CMK (cell line): Measurements from ENCODE around the gene EIPR1.
A peak's percentile ranks its signal among the peaks of the same experiment; 100 is the strongest.

Experiments
- DNase-seq: peaks from one replicate; pipeline ENCODE4 v3.0.0-alpha.2; 2010; ENCODE audit warnings: low read depth

The EIPR1 gene

DNA sequence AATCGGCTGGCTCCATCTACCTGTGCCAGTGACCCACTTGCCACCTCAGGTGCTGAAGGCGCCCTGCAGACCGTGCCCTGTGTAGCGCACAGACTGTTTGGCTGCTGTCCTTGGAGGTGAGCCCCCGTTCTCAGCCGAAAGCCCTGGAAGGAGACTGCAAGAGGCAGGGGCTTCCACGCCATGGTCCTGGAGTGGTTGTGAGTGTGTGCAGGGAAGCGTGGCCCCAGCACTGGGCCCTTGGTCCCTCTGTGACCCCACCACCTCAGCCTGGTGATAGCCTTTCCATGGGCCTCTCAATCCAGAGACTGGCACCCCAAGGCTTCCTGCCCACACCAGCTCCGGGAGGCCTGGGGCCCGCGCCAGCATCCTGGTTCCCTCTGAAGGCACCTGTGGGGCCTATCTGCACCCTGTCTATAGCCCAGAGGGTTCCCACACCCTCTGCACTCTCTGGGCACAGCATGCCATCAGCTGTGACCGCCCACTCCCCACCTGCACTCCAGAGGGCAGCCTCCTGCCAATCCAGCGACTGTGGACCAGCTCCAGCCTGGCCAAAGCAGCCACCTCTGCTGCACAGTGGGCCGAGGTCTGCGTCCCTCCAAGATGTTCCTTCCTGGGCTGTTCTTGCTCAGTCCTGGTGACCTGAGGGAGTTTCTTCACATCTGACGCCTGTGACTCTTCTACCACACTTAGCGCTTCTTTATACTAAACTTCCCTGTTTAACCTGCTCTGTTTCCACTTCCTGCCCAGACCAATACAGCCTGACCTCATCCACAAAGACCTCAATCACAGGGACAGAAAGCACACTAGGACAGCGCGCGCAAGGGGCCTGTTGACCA, 109.5 kb downstream of the EIPR1 start:
- DNase-seq, result no peak

DNA sequence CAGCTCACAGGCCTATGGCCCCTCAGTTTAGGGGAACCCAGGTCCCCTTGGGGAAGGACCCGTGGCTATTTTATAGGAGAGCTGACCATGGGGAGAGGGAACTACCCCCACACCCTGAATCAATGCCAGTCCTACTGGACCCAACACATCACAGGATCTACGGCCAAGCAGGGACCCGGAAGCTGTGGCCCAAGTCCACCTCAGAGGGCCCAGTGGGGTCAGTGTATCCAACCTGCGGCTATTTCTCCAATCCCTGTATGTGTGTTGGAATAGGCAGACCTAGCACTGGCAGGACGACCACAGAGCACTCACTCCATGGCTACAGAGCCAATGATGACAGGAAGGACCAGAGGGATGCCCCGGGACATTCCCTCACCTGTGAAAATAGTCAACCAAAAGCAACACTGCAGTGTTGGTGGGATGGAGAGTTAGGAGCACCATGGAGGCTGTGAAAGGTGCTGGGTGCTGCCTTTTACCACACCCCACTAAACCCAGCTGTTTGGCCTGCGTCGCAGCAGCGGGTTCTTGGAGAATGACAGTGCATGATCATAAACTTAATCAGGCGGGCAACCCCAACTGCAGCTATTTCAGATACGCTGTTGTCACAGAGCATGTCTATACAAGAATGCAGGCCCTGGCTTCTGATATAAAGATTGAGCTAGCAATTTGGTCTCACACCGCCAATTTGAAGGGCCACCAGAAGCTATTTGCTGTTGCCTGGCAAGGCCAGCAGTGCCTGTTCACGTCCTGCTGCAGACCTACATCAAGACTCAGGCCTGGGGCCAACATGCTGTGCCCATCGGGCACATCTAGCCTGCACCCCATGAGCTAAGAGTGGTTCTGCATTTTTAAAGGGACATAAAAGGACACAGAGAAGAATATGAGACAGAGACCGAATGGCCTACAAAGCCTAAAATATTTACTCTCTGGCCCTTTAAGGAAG, 110.4 kb downstream of the EIPR1 start:
- no peak for DNase-seq

DNA sequence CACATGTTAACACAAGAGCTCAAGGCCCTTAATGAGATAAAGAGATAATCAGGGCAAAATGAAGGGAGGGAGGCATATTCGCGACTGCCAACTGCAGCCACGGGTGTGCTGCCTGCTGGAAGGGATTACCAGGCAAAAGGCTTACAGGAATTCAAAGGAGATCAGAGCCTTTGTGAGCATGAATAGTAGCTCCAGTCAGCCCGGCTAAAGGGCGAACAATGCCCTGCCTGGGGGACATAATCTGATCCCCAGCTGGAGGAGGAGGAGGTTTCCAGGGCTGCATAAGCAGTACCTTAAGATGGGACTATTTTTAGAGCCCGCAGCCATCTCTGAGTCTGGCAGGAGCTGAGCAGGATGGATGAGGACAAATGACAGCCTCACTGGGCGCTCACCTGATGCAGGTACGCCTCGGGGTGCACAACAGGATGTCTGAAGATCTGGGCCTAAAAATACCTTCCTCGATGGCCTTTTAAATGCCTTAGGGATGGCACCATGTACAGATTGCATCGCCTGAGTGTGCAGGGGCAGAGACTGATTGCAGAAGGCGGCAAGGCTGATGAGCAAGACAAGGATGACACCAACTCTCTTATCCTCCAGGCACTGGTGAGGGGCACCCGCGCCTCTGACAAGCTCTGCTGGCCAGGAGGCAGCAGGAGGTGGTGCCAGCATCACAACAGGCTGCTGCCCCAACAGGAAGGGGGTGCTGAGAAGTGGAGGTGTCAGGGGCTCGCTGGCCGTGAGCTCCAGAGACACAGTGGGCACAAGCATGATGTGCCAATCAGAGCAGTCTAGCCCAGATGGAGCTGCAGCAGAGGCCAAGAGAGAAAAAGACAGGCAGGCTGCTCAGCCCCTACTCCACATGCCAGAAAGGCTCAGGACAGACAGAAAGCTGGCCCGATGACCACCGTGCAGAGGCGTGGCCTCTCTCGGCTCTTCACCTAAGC, 111.4 kb downstream of the EIPR1 start:
- DNase-seq, result no peak

DNA sequence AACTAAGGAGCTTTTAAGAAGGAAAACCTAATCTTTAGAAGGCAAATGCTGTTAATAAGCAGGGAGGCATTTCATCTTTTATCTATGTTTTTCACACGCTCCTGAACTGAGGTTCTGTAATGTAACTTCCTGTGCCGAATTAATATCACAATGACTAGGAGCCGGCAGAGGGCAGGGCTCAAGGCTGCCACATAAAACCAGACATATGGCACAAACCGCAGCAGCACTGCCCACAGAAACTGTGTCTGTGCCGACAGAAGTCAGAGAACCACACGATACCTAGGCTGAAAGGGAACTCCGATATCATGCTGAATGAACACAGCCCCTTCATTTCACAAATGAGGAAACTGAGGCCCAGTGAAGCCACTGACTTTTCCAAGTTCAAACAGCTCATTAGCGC, 112.1 kb downstream of the EIPR1 start:
- no peak for DNase-seq

DNA sequence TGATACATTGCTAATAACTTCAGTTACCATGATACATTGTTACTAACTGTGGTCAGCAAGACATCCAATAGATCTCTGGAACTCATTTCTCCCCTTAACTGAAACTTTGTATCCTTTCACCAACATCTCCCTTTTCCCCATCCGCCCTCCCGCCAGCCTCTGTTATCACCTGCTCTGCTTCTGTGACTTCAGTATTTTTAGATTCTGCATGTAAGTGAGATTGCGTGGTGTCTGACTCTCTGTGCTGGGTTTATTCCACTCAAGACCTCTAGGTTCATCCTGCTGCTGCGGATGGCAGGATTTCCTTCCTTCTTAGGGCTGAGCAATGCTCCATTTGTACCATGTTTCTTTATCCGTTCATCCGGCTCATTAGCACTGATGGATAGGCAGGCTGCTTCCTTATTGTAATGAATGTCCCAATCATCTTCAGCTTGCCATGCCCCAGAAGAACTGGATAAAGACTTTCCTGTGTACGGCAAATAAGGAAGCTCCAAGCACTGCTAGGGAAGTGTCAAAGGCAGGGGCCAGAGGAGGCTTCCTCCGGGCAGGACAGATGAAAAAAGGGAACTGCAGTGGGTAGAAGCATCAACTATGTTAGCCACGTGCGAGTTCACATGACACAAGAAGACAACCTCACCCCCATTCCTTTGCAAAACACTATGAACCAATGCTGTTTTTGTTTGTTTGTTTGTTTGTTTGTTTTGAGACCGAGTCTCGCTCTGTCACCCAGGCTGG, 113.4 kb downstream of the EIPR1 start:
- peak; percentile 5 for DNase-seq

DNA sequence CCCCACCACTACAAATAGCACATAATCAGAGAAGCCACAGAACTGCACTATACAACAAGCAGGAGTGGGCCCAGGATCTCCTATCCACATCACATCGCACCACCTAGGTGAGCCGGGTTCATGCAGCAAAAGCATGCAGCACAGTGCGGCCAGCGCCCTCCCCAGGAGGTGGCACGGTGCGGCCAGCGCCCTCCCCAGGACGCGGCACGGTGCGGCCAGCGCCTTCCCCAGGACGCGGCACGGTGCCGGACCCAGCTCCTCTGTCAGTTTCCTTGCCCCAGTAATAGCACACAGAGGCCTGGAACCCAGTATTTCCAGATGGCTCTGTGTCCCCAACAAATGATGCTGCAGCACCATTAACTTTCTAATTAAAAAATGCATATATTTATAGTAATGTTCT, 114.1 kb downstream of the EIPR1 start:
- no peak for DNase-seq

DNA sequence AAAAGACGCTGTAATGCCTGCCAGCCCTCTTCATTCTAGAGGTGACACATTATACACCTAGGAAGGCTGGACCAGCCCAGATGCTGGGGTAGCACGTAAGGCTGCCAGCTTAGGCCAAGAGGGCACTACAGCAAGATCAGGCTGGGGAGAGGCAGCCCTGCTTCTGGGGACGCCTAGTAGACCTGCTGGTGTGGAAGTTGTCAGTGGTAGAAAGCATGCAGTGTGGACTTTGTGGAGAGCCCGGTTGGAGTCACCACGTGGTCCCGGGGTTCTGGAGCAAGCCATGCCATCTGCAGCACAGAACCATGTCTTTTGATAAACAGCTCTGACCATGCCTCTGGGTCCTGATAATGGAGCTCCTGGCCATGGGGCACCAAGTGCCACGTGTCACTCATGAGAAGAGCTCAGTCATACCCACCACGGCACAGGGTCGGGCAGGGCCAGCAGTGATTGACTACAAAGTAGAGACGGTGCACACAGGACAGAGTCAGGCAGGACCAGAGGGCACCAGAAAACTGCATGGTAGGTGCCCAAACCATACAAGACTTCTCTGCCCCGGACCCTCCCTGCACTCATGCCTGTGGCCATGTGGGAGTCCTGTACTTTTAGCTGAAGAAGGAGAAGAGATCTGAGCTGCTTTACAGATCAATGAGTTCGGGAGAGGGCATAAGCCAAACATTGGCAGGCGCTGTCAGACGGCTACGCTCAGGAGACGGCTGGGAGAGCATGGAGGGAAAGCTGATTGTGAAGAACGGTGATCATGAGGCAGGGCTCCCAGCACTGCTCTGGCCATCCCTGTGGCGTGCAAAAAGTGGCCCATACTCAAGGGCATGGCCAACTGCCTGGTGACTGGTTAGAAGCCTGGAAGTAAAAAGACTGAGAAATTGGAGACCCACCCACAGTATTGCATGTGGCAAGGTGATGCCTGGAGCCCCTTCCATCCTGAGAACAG, 114.9 kb downstream of the EIPR1 start:
- DNase-seq, result no peak

DNA sequence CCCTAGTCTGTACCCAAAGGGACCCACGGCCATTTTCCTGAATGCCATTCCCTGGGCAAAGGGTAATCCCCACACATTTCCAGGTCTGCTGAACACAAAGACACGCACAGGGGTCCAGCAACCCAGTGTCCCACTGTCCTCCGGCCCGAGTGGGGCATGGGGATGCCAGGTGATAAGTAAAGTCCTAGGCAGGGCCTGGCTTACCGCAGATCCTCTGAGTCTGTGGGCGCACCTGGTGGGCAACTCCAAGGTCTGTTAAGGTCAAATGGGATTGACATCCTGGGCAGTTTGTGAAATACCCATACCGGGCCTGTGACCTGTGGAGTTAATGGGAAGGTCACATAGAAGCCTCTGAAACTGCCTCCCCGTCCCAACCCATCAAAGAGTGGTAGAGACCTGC, 116.1 kb downstream of the EIPR1 start:
- DNase-seq, result no peak

DNA sequence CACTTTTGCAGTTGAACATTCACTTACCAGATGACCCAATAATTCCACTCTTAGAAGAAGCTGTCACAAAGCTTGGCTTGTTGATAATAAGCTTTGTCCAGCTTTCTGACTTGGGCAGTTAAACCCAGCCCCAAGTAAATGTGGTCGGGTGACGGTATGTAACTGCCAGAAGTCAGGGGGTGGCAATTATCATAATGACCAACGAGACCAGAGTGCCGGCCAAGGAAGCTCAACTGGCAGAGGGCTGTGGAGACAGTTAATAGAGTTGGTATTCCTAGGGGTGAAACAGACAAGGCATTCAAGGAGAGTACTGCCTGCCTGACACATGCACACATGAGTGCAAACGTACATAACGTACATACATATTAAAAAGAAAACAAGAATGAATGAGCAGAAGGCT, 116.7 kb downstream of the EIPR1 start:
- no peak for DNase-seq

DNA sequence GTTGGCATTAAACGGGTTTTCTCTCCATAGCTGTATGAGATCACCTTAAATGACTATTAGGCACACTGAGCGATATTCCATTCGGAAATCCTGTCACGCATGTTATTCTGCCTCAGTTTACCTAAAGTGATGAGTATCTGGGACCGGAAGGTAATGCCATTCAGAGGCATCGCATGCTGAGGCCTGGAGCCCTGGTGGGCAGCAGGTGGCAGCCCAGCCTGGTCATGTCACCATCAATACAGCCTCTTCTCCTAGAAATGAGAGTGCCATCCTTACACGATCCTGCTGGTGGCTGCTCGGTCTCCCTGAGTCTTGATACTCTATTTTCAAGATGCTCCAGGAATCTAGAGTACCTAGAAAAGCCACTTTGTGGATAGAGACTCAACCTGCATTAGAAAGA, 119.8 kb downstream of the EIPR1 start:
- no peak for DNase-seq

DNA sequence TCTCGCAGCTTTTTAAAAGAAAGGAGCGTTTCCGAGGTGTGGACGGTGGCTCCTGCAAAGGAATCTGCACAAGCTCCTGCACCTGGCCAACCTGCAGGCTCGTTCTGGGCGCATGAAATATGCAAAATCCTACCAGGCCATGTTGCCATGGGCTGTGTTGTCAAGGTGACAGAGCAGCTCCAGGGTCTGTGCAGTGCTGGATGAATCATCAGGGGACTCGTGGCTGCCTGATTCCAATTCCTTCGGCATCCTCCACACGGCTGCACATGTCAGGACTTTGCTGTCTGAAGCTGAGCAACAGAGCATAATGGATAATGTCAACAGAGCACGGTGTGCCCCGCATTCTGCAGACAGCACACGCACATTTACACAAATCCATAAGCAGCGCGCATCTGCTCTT, 120.5 kb downstream of the EIPR1 start:
- no peak for DNase-seq

DNA sequence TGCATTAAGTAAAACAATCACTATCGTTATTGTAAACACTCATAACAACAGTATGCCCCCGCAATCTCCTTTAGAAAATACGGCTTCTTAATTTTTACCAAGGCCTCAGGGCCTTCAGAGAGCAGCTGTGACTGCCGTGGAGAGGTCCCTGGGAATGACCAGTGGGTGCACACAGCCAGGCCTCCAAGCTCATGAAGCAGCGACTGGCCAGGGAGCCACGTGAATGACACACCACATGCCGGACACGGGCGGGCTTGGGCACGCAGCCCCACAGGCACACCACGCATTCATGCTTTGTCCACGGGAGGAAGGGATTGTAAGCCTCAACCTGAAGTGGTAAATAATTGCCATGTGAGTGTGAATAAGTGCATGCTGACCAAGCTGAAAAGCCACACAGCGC, 121.0 kb downstream of the EIPR1 start:
- no peak for DNase-seq

DNA sequence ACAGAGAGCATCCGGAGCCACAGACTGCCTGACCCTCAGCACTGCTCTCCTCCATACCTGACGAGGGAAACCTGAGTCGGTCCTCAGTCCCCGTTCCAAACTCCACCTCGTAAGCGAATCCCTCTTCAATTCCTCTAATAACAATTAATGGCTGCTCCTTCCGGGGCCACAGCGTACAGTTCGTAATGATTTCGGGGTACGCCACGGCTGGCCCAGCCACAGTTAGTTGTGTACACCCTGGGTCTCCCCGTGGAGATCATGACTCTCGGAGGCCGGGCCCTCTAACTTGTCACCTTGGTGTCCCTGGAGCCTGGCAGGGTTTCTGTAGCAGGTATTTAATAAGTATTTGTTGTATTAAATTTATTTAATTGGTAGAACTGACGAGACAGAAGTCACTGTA, 121.5 kb downstream of the EIPR1 start:
- no peak for DNase-seq

DNA sequence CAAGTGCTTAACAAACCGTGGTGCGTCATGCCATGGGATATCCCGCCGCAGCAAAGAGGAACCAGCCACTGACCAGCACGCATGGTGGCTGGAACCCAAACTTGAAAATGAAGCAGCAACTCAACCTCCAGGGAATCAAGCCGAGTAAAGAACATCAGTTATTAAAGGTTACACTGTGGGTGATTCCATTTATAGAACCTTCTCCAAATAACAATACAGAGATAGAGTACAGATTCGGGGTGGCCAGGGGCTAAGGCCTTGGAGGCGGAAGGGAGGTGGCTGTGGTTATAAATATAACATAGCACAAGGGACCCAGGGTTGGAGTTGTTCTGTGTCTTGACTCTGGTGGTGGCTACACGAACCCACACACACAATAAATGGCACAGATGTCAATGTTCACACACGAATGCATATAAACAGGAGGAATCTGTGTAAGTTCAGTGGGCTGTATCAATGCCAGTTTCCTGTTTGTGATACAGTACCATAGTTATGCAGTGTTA, 123.1 kb downstream of the EIPR1 start:
- DNase-seq, result no peak

DNA sequence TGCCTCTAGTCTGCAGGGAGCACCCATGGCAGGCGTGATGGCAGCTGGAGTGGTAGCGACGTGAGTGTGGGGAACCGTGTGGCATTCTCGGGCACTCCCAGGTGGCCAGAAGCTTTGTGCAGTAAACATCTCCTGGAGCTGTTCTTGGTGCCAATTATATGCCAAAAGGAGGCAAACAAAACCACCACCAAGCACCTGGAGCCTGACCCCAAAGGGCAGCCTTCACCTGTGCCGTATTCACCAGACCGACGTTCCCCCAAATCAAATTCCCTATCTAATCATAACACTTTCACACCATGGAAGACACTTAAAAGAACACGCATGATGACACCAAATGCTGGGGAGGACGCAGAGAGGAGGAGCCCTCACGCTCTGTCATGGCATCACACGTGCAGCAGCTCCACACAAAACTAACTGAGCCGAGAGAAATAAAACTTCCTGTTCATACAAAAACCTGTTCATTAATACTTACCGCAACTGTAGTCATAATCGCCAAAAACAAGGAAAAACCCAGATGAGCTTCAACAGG, 123.6 kb downstream of the EIPR1 start:
- DNase-seq, result no peak

DNA sequence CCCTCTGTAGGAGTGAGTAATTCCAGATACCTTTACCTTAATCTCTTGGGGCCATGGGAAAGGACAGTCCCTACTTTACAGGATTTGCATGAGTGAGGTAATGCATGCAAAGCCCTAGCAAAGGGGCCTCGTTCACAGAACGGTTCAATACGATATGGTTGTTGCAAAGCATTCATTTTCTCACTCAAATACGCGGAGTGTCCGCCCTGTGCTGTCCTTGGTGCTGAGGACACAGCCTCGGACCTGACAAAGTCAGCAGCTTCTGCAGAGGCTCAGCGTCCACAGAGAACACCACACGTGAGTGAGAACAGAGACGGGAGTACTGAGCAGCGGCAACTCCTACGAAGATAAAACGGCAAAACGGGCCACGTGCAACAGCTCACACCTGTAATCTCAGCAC, 125.7 kb downstream of the EIPR1 start:
- DNase-seq, result no peak

DNA sequence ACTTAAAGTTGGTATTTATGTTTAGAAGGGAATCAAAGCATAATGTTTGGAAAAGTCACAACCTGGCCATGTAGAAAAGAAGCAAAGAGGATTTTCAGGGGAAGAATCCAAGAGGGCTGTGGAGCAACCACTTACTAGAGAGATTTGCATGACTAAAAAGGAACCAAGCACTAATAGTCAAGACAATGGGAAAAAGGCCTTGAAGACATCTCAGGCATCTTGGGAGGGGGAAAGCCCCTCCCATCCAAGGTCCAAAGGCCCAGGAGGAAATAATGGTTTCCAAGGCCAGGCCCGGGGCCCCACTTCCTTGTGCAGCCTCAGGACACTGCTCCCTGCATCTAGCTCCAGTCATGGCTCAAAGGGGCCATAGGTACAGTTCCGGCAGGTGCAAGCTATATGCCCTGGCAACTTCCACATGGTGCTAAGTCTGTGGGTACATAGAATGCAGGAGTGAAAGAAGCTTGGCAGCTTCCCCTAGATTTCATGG, 128.1 kb downstream of the EIPR1 start:
- no peak for DNase-seq

DNA sequence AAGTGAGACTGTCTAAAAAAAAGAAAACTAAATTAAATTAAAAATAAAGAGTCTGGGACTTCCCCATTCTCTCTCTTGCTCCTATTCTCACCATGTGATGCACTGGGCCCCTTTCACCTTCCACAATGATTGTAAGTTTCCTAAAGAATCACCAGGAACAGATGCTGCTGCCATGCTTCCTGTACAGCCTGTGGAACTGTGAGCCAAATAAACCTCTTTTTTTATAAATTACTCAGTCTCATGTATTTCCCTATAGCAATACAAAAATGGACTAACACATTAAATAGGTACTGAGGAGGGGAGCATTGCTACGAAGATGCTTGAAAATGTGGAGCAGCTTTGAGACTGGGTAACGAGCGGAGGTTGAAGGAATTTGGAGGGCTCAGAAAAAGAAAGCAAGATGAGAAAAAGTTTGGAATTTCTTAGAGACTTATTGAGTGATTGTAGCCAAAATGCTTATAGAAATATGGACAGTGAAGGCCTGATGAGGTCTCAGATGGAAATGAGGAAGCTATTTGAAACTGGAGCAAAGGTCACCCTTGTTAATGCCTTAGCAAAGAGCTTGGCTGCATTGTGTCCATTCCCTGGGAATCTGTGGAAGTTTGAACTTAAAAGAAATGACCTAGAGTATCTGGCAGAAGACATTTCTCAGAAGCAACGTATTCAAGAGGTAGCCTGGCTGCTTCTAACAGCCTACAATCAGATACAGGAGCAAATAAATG, 128.7 kb downstream of the EIPR1 start:
- DNase-seq, result no peak
